Midbrain (tissue), 1 donor: ENCODE results near the gene OR10R2.
"Not testable (repeated sequence)": the region's sequence is repeated elsewhere in the genome, so short reads cannot be mapped to it uniquely, and the experiment has no call there.

Experiments used
- DNase-seq: peaks from one replicate; lab custom pipeline; 2025; lab: John Stamatoyannopoulos, UW

Gene OR10R2

DNA sequence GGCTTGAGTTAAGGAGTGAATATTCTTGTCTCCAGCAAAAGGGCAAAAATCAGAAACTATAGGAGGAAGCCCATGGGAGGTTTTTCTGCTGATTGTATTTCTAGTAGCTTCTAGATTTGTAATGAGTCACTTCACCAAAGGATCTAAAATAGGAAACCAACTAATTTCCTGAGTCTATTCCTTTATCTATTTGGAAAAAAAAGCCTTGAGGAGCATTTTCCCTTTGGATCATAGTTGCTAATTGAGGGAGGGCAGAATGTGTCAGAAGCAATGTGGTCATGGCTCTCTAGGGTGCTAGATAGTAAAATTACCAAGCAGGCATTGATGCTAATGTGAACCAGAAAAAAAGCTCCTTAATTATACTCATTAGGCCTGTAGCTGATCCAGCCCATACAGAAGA lies at the start of gene OR10R2:
Gene OR10R2, plus strand, starts transcription at position 301 of the 400 bp plus-strand sequence. CDS start 106 bp downstream, outside the sequence.
- no peak for DNase-seq

DNA sequence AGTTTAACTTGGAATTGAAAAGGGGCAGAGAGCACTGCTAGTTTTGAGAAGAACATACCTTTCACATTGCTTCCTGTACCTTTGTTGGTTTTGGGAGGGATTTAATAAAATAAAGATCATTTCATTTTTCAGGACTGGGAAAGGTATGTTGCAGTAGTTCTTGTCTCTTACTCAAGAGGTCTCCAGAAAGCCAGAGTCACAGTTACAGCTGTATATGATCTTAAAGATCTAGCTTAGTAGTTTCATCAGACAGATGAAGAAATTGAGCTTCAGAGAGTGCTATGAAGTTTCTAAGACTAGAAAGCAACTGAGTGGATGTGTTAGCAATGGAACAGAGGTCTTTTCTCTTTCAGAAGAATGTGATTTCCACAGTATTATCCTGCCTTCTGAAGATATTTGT lies 47.0 kb upstream of the OR10R2 start:
- DNase-seq: no peak

GRCh38 chr1:158426137-158426536 lies 45.9 kb upstream of the OR10R2 start, which contains the start of gene OR10K2:
OR10K2 (minus strand) TSS chr1:158426237; CDS start chr1:158420866, 5,371 bp downstream.
- DNase-seq: no peak

- not testable (repeated sequence) for DNase-seq
These were observed 41.9 kb upstream of the OR10R2 start for GRCh38 chr1:158430163-158430562.

GRCh38 chr1:158434741-158435140 lies 37.3 kb upstream of the OR10R2 start:
- no peak for DNase-seq

GRCh38 chr1:158445376-158445775 lies 26.6 kb upstream of the OR10R2 start:
- DNase-seq: no peak

DNA sequence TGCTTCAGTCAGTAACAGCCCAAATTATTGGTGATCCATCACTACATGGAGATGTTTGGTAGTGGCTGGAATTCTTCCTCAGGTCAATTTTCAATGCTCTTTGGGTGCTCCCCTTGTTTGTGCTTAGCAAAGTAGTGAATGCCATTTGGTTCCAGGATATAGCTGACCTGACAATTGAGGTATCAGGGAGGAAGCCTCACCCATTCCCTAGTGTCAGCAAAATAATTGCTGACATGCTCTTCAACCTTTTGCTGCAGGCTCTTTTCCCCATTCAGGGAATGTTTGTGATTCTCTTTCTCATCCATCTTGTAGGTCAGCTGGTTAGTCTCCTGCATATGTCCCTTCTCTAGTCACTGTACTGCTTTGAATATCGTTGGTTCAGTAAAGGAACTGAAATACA lies 17.5 kb upstream of the OR10R2 start:
- DNase-seq: no peak

DNA sequence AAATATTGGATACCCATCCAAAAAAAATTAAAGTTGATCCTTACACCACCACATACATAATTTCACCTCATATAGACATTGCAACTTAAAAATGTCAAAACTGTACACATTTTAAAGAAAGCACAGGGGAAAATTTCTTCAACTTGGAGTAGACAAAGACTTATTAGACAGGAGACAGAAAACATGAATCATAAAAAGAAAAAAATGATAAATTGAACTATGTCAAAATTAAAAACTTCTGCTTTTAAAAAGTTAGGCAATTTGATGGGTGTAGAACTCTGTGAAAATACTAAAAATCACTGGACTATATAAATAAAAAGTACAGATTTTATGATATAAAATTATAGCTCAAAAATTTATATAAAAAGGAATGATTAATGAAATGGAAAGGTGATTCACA lies 14.8 kb upstream of the OR10R2 start:
- no peak for DNase-seq

DNA sequence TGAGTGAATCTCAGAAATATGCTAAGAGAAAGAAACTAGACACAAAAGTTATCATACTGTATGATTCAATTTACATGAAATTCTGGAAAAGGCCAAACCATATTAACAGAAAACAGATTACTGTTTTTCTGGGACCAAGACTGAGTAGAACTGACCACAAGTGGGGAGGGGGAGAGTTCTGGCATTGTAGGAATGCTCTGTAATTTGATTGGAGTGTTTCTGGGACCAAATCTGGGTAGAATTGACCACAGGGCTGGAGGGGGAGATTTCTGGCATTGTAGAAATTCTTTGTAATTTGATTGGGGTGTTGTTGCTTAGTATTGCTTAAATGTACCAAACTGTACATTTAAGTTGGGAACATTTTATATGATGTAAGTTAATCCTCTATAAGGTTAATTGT lies 13.8 kb upstream of the OR10R2 start:
- DNase-seq: no peak

- no peak for DNase-seq
These were observed 10.5 kb upstream of the OR10R2 start, which contains the start of gene OR10K1 for GRCh38 chr1:158461534-158461933. OR10K1 (plus strand) TSS chr1:158461834; CDS start chr1:158465562, 3,728 bp downstream.

DNA sequence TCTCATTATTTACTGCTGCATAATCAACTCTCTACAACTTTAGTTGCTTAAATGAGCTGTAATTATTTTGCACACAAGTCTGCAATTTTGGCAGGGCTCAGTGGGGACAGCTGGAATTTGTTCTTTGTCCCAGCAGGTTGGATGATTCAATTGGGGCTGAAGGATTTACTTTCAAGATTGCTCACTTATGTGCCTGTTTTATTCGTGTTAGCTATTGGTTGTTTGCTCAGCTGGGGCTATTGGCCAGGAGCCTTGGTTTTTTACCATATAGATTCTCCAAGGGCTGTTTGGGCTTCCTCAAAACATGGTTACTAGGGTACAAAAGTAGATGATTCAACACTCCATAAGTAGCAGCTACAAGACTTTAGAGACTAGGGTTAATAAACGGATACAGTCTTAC lies 13.4 kb downstream of the OR10R2 start:
- no peak for DNase-seq

DNA sequence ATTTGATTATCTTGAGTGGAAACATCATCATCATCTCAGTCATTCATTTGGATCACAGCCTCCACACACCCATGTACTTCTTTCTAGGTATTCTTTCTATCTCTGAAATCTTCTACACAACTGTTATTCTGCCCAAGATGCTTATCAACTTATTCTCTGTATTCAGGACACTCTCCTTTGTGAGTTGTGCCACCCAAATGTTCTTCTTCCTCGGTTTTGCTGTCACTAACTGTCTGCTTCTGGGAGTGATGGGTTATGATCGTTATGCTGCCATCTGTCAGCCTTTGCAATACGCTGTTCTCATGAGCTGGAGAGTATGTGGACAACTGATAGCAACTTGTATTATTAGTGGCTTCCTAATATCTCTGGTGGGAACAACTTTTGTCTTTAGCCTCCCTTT lies 19.3 kb downstream of the OR10R2 start:
- no peak for DNase-seq

DNA sequence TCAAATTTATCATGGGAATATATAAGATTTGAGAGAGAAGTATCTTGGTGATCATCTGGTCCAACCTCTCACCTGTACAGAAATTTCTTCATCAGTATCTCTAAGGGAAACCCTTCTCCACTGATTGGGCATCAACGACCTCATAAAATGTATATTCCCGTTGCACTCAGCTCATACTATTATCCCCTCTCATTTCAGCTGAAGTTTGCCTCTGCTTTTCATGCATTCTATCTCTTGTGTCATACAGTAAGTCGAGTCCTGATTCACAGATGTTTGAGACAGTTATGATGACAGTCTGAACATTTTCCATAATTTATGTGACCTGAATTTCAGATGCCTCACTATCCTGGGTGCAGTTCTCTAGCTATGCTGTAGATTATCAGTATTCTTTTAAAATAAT lies 21.0 kb downstream of the OR10R2 start:
- DNase-seq: no peak

DNA sequence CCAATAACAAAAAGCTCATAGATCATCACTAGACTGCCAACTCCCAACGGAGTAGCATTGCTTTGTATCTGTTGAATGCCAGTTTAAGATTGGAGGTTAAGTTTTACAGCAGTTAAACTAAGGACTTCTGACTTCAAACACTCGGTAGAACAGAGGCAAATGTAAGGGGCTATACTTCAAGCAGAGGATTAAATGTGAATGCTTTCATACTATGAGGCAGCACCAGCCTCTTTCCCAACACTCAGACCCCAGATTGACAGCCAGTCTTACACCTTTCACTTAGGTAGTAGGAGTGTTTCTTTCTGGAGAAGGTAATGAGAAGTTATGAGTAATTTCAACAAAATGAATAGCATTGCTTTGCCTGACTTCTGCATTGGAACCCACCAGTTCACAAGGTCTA lies 22.8 kb downstream of the OR10R2 start:
- DNase-seq: no peak

- DNase-seq: peak; percentile 24
These were observed 24.4 kb downstream of the OR10R2 start for GRCh38 chr1:158496374-158496773.

- DNase-seq: no peak
These were observed 34.5 kb downstream of the OR10R2 start for GRCh38 chr1:158506369-158506987.

GRCh38 chr1:158507511-158507910 lies 35.5 kb downstream of the OR10R2 start:
- DNase-seq: no peak

DNA sequence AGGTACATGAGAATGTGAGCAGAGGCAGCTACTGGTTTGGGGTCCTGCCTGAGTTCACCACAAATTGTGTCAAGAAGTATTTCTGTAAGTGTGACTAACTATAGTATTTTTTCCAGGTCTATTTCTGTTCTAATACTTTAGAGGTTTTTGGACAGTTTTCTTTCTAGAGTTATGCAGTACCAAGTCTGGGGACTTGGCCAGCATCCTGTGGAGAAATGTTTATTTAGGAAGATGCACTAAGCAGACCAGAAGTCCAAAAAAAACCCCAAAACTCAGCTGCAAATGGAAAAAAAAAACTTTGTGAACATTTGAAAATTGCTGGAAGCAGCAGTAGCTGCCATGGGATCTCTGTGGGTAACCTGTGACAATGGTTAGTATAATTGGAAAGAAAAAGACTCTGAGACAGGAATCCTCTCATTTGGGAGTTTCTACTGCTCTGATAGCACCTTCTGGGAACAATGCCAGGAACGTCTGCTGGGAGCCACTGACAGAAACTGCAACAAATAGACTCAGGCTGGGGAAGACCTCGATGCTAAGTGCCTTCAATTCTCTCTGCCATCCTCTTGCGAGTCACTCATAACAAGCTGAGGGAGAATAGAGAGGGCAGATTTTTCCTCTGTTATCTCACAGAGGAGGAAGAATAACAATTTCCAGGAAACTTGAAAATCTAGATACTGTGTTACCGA lies 37.6 kb downstream of the OR10R2 start:
- peak; percentile 12 for DNase-seq

- DNase-seq: peak; percentile 13
These were observed 44.9 kb downstream of the OR10R2 start for GRCh38 chr1:158516966-158517365.

DNA sequence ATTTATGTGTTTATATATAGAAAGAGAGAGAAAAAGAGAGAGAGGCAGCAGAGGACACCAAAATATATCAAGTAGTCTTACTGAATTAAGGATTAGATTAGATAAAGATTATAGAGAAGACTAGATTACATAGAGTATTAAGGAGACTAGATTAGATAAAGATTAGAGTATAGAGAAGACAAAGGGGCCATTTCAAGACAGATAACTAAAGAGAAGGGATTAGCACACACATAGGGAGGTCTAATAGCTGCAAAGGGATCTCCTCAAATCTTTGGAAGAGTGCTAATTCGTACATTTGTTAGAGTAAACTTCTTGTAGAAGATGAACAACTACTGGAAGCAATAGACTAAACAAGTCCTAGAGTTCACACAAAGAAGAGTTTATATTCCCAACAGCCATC lies 48.0 kb downstream of the OR10R2 start:
- no peak for DNase-seq

- DNase-seq: no peak
These were observed 49.1 kb downstream of the OR10R2 start for GRCh38 chr1:158520955-158521665.

GRCh38 chr1:158521666-158522058 lies 49.6 kb downstream of the OR10R2 start:
- no peak for DNase-seq
